GM18868 (cell line): ENCODE measurements around the gene BRSK2.

Source experiments
- ATAC-seq: cut with Tn5 transposase; IDR thresholded peaks from one replicate; pipeline ENCODE4 v1.9.1; 2021; ENCODE audit warnings: mild to moderate bottlenecking, moderate library complexity; ENCODE audit not compliant: unreplicated experiment

BRSK2 gene

DNA sequence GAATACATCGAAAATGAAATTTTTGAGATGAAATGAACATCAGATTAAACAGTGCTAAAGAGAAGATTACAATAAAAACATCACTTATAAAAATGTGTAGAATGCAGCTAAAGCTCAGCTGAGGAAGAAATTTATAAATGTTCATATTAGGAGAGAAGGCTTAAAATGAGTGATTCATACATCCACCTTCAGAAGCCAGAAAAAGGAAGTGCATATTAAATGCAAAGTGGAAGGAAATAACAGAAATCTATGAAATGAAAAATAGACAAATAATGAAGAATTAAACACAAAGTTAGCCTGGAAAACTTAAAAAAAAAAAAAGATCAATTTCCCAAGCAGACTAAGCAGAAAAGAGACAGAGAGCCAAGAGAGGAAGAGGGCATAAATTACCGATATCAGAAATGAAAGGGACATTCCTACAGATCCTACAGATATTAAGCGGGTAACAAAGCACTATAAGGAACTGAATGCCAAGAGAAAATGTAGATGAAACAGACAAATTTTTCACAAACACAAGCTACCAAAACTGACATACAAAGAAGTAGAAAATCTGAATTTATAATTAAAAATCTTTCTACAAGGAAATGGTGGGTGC is 104.0 kb downstream of the BRSK2 start:
- no peak for ATAC-seq

DNA sequence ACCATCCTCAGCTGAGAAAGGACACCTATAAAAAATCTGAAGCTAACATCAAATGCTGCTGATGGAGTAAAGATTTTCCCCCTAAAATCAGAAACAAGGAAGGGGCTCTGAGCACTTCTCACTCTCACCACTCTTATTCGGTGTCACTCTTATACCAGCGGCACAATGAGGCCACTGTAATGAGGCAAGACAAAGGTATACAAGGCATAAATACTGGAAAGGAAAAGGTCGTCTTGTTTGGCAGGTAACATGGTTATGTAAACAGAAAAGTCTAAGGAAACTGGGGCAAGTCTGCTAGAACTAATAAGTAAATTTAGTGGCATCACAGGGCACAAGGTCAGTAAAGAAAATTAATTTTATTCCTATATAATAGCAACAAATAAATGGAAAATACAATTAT is 104.9 kb downstream of the BRSK2 start:
- no peak for ATAC-seq

DNA sequence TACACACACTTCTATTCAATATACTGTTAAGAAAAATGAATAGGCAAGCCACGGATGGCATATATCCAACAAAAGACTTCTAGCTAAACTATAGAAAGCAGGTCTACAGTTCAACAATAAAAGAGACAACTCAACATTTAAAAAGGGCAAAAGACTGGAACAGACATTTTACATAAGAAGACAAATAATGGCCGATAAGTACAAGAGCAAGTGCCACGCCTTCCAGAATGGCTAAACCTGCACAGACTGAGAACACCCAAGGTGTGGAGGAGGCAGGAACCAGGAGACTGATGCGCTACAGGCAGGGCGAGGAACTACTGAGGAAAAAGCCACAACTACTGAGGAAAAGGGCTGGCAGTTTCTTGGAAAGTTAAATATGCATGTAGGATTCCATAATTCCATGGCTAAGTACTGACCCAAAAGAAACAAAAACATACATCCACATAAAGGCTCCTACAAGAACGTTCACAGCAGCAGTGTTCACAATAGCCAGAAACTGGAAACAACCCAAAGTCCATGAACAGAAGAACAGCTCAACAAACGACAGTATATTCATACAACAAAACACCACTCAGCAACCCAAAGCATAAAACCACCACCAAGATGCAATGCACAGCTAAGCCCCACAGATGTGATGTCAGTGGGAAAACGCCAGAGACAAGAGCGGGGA is 106.5 kb downstream of the BRSK2 start:
- ATAC-seq = no peak

DNA sequence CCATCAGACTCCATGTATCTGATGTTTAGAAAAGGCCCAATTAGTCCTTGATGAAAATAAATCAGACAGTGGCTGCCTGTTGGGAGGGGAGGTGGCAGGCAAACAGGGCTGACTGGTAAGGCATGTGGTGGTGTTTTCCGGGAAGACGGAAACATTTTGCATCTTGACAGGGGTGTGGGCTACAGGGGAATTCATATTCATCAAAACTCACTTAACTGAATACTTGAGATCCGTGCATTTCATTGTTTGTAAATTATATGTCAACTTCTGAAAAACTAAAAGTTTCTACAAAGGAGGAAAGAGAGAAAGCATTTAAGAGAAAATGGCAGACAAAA is 107.0 kb downstream of the BRSK2 start:
- no peak for ATAC-seq

DNA sequence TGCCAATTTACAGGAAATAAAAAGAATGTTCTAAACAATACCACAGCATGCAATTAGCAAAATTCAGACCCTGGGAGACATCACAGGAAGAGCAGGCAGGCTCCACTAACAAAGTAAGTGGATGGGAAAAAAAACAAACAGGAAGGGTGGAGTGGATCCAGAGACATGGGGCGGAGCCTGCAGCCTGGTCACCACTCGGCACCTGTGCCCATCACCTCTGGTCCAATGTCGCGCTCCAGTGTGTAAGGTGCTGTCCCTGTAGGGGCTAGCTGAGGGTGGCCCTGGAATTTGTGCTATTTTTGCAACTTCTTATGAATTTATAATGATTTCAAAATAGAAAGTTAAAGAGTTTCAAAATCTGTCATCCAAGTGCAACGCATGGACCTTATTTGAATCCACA is 107.9 kb downstream of the BRSK2 start:
- ATAC-seq = no peak

DNA sequence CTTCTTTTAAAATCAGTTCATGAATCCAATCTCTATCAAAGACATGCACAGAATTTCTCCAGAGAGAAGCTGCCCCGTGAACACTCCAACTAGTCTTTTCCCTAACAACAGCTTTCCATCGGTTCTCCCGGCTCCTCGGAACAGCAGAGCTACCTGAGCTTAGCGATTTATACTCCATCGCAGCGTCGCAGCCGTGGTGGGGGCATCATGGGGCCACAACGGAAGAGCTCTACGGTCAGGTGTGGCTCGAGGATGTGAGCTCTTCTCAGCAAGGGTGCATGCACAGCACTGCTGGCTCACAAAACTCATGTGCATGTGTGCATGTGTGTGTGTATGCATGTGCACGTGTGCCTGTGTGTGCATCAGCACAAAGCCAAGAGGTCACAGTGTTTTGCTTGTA is 108.5 kb downstream of the BRSK2 start:
- no peak for ATAC-seq

DNA sequence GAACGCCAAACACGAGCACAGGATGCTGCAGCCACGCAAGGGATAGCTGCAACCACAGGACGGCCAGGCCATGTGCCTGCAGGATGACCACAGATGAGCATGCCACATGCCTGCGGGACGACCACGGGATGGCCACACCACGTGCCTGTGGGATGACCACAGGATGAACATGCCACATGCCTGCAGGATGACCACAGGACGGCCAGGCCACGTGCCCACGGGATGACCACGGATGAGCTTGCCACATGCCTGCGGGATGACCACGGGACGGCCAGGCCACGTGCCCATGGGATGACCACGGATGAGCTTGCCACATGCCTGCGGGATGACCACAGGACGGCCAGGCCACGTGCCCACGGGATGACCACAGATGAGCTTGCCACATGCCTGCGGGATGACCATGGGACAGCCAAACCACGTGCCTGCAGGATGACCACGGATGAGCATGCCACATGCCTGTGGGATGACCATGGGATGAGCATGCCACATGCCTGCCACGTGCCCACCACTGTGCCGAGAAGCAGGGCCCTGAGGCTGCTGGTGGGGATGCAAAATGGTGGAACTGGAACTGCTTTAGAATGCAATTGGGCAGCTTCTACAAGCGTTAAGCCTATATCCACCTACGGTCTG is 109.6 kb downstream of the BRSK2 start:
- no peak for ATAC-seq

DNA sequence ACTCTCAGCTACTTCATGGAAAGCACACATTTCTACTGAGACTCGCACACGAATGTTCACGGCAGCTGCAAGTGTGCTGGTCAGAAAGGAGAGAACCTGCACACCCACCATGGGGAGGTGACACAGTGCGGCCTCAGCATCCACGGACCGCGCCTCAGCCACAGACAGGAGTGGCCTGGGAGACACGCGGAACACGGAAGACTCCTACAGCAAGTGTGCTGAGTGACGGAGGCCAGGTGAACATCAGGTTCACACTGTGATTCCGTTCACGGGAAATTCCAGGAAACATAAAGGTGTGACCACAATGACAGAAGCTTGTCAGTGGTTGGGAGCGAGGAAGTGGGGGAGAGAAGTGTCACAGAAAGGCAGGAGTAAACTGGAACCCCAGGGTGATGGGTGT is 110.2 kb downstream of the BRSK2 start:
- no peak for ATAC-seq

DNA sequence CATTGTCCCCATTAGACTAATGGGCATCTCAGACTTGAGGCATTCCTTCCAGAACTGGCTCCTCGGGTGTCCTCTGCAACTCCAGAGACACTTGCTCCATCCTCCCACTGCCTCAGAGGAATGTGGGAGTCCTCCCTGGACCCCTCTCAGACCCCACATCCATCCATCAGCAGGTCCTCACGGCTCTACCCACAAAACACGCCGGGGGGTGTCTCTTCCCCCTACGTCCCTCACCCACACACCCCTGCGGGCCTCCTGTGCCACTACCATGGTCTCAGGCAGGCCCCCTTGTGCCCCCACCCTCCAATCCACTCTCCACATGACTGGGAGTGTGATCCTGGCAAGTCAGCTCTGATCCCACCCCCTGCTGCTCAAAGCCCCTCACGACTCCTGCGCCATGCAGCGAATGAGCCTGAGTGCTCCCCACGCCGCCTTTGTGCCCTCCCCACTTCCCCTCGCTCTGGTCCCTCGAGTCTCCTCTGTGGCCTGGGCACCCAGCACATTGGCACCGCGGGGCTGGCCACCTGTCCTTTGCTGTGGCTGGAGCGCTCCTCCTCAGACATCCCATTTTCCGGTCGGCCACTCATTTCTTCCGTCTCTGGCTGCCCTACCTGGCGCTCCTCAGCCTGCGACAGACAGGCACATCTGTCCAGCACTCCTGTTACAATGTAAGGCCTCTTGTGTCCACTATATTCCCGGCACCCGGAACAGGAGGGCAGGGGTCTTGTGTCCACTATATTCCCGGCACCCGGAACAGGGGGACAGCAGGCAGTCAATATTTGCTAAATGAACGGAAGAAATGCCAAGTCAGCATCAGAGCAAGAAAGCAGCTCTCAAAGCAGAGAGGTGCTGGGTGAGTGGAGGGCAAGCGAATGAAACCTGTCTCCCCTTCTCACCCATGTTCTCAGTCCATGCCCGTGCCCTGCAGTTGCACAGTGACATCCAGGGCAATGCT is 111.0 kb downstream of the BRSK2 start:
- ATAC-seq = no peak

DNA sequence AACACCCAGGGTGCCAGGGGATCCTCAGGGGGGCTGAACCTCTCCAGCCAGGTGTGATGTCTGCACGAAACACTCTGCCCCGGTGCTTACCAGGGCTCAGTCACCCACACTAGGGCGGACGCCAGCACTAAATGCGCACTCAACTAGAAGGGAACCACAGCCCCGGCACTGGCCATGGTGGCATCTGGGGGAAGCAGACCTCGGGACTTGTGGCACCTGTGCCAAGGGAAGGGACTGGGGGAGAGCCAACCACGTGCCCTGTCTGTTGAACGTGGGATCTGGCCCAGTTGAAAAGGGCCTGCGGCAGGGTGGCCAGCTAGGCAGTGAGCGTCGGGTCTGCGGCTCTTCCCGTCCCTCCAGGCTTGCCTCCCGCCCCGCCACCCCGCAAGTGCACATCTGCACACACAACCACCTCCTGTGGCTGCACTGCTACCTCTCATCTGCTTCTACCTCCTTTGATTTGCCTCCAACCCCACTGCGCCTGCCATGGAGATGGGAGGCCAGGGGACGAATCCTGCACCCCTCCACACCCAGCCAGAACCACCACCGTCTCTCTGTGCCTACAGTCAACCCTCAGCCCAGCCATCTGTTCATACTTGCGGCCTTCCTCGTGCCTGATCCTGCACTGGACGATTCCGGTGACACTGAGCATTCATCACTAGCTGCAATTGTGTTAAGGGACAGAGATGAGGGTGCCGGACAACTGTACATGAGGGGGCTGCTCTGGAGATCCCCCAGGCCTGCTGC is 111.9 kb downstream of the BRSK2 start:
- ATAC-seq = no peak

DNA sequence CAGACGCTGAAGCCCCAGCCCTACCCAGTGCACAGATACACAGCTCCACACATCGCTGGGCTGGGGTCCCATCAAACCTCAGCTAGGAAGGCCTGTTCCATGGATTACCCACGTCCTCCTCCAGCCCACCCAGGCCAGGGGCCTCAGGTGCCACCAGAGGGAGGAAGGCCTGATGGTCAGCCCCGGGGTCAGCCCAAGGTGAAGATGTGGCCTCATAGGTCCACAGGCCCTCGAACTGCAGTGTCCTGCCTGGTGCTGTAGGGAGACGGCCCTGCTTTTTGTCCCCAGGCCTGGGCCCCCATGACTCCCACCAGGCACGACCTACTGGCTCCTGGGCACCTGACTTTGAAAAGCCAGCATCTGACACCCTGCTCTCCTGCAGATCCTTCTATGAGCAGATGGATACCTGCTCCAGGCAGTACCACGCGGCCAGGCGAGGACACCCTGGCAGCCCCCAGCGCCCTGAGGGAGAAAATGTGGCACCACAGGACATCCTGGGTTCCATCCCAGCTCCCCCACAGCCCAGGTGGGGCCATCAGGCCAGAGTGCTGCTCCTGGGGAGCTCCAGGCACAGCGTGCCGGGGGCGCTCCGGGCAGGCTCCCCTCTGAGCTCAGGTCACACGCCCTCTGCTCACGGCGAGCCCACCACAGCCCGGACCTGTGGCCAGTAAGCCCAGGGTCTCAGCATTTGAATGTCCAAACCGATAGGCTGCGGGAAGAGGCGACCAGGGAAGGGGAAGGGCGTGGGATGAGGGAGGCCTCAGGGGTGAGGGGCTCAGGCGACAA is 112.6 kb downstream of the BRSK2 start:
- no peak for ATAC-seq

DNA sequence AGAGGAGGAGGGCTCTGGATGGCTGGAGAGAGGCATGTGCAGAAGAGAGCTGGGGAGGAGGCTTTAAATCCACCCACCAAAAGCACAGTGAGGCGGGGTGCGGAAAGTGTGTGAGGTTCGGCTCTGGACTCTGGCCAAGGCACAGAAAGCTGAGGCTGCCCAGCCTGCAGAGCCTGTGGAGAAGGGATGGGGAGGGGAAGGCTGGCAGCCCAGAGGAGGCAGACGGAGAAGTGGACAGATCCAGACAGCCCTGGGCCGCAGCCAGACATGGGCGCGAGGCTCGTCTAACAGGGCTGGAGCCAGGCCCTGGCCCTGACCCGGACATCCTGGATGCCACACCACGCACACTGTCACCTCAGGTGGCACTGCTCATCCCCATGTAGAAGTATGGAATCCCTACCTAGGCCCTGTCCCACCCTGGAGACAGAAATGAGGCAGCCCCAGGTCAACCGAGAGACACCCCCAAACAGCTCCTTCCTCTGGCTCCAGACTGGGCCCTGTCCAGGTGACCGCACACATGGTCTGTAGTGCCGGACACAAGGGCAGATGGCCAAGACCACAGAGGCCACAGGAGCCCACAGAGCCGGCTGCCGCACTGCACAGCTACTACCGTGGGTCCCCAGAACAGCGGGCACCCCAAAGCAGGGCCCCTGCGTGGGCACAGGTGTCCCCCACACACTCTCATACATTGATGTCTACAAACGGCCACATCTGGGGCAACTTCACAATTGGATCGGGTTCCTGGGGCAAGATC is 113.4 kb downstream of the BRSK2 start:
- ATAC-seq = no peak

DNA sequence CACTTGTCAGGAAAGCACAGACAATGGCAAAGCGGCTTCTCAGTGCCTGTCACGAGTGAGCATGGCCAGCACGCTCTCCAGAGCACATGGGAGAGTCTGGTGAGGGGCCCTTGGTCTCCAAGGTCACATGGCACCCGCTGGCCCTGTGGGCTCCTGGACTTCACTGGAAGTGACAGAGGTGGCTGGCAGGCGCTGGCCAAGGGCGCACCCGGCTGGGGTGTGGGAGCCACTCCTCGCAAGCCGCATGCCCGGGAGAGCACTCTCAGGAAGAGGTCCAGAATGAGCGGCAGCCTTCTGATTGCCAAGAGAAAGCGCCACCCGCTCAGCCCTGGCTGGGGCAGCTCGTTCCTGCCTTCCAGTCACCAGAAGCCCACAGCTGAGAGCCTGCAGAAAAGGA is 114.0 kb downstream of the BRSK2 start:
- no peak for ATAC-seq

DNA sequence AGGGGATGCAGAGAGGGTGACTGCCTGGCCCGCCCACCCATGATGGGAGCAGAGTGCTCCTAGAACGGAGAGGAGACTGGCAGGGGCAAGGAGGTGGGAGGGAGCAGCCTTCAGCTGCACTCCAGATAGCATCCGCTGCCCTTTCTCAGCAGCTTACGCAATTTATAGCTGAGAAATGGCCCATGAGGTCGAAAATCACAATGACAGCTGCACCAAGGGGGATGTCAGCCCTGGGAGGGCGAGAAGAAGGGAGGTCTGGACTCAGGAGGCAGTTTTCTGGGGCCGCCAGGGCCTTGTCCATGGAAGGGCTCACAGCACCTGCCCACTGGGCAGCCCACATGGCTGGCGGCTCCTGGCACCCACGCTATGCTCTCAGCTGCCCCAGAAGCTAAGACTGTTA is 114.4 kb downstream of the BRSK2 start:
- ATAC-seq = no peak

DNA sequence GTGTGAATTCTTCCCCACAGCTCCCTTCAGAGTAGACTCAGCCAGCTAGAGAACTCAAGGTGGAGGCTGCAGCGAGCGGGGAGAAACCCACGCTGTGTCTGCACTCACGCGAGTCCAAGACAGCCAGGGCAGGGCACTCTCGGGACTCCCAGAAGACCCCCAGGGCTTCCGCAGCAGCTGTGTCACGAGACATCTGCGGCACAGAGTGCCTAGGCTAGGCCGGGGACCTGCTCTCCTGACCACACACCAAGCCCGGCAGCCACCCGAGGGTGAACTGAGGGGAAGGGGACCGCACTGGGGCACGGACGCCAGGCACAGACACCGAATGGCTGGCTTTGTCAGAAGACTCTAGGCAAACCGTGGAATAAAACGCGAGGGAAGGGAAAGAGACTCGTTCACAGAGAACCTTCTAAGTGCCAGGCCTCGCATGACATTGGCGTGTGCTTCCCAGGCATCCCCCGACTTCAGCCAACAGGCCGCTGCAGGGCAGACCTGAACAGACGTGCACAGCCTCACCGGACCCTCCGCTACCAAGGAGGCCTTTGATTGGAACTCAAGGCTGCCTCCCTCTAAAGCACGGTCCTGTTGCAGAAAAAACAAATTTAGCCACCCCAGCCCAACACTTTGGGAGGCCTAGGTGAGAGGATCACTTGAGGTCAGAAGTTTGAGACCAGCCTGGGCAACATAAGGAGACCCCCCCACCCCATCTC is 115.0 kb downstream of the BRSK2 start:
- no peak for ATAC-seq

DNA sequence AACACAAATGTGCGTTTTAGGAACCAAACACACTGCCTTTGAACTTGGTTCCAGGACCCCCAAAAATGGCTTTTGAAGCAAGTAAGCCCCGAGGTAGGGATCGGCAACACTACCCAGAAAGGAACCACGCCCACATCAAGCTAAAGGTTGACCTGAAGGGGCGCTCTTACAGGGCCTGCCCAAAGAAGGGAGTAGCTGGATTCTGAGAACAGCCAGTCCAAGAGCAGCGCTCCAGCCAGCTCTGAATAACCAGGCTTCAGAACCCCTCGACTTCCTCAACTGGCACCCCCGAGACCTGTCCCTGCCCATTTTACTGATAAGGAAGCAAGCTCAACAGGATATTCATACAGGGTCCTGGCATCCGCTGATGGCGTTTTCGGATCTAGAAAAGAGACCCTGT is 115.7 kb downstream of the BRSK2 start:
- ATAC-seq = no peak

DNA sequence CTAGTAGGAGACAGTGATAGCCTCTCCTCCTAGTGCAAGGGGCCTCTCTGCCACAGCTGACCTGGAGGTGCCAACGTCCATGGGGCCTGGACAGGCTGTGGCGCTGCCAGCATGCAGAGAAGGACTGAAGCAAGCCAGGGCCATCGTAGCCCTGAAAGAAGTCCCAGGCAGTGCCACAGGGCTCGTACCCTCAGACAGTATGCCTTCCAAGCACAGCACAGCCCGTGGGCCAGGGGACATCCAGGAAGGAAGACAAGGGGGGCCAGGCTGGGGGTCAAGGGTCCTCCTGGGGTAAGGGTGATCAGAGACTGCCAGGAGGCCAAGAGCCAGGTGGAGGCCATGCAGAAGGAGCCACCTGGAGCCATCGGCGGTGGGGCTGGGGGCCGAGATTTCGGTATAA is 117.2 kb downstream of the BRSK2 start:
- ATAC-seq = no peak

DNA sequence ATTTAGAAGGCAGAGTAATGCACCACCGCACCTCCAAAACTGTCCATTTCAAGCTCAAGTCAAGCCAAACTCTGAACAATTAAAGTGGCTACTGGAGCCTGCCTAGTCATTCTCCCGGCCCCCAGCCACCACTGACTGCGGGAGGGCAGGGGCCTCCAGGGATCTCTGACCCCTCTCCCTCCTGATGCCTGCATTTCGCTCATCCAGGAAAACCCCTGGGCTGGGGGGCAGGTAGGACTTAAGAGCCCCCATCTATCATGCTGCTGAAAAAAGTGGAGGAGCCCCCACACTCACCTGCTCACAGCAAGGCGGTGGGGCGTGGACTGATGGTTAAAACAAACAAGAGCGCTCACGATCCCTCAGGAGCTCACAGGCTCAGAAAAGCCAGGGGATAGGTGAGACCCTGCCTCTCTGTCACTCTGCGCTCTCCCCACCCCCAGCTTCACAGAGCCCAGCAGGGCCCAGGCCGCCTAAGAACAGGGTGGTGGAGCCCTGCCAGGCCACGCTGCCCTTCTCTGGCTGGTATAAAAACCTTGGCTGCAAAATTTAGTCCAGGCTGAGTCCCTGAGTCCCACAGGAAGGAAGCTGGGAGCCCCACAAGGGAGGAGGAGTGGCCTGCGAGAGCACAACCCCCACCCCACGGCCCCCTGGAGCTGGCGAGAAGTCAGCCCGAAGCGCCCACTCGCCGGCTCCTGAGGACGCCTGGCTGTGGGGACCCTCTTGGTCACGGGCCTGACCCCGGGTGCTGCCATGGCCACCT is 117.8 kb downstream of the BRSK2 start:
- no peak for ATAC-seq
